Lung (tissue), 12 donors: ENCODE measurements around the gene PRR36. TPM values are rescaled to one million over a fixed set of nuclear protein-coding genes. Genes with fewer than 3 reads are reported as not detected.

ENCODE experiments used
- ATAC-seq: fragments of 200-7000 bp; cut with Tn5 transposase; one replicate; pipeline ENCODE4 v1.9.1; 2020; ENCODE audit warnings: moderate number of reproducible peaks; ENCODE audit not compliant: insufficient read depth, low FRiP score
- DNase-seq, 3 donors: peaks; one replicate each; pipeline ENCODE4 v3.0.0-alpha.2; 2013 to 2017
- H3K27ac ChIP-seq, 2 donors: one replicate each; pipeline ENCODE4 v1.5.1; 2013; ENCODE audit warnings: mild to moderate bottlenecking in 2 of 2, moderate library complexity in 2 of 2, control low read depth in 1 of 2, inconsistent platforms in 1 of 2, low read depth in 1 of 2, low read length in 1 of 2
- H3K27me3 ChIP-seq, 3 donors: one replicate each; pipeline ENCODE4 v1.5.1; 2013; ENCODE audit warnings: low read length in 2 of 3; ENCODE audit not compliant: control insufficient read depth in 3 of 3, insufficient read depth in 3 of 3
- H3K36me3 ChIP-seq, 4 donors: one replicate each; pipeline ENCODE4 v1.5.1; 2013; ENCODE audit warnings: low read length in 4 of 4, mild to moderate bottlenecking in 1 of 4, moderate library complexity in 1 of 4; ENCODE audit not compliant: control insufficient read depth in 4 of 4, insufficient read depth in 4 of 4
- H3K4me1 ChIP-seq, 5 donors: one replicate each; pipeline ENCODE4 v1.5.1; 2013; ENCODE audit warnings: low read length in 5 of 5, mild to moderate bottlenecking in 2 of 5, moderate library complexity in 1 of 5; ENCODE audit not compliant: control insufficient read depth in 5 of 5, insufficient read depth in 5 of 5
- H3K4me3 ChIP-seq: one replicate; pipeline ENCODE4 v1.5.1; 2013; ENCODE audit warnings: mild to moderate bottlenecking, control low read depth, moderate library complexity
- H3K9ac ChIP-seq, 2 donors: one replicate each; pipeline ENCODE4 v1.5.1; 2013; ENCODE audit warnings: low read length in 2 of 2, control low read depth in 1 of 2; ENCODE audit not compliant: insufficient read depth in 1 of 2
- H3K9me3 ChIP-seq, 4 donors: one replicate each; pipeline ENCODE4 v1.5.1; 2013; ENCODE audit warnings: low read length in 3 of 4, mild to moderate bottlenecking in 1 of 4, moderate library complexity in 1 of 4; ENCODE audit not compliant: control insufficient read depth in 4 of 4, insufficient read depth in 3 of 4
- CTCF ChIP-seq: IDR thresholded peaks from 2 replicates; pipeline ENCODE4 v1.5.1; 2012; ENCODE audit warnings: mild to moderate bottlenecking; ENCODE audit errors: control extremely low read depth, extremely low read depth
- WGBS, 2 donors: extraction: QIAGEN DNeasy Blood & Tissue Kit; methylation state at CpG; one replicate each; pipeline ENCODE4 v1.1.7; 2013; 5-methylcytosine and 5-hydroxymethylcytosine counted together
- polyA plus RNA-seq, 2 donors: library from polyadenylated mRNA; stranded (reverse); fragments of 200-250 nt; gene quantifications; one replicate each; pipeline ENCODE4 v1.2.1, GENCODE V29; 2013
- total RNA-seq, 2 donors: library from RNA; depleted of rRNA in 1 of 2; stranded (reverse); fragments of >200 nt in 1 of 2; gene quantifications; one replicate each; pipeline ENCODE4 v1.2.1, GENCODE V29; 2014 to 2021
- donor health status: control.
- donor health status: control.
- donor health status: Bipolar disorder and iron deficiency.
- donor health status: healthy.
- donor health status: DM: yes; HTN: yes; CAD: no.

Gene PRR36
- total and polyA plus RNA-seq, 4 donors = 0.30 to 3.4 (median 1.1) TPM

GRCh38 chr19:7852851-7853769 is 21.1 kb downstream of the PRR36 start:
- ATAC-seq (peak; percentile 75), DNase-seq (peak; percentile 64 to 83 (median 74))
- 33 to 35% methylated on average over 44 to 45 of the region's 45 CpGs for WGBS, 2 donors
- no peak overlapping the region for H3K27ac ChIP-seq
- H3K4me1 ChIP-seq = peaks cover 0 to 9% (median 2%) of the 10 kb centered on the region in 5 donors
- H3K9me3 ChIP-seq = no peaks in the 10 kb centered on the region
- H3K27me3 ChIP-seq = no peaks in the 10 kb centered on the region
- H3K9ac ChIP-seq = no peak overlapping the region
- TF ChIP-seq CTCF = peak; percentile 55
- no peak overlapping the region for H3K4me3 ChIP-seq
- peaks cover 0 to 7% (median 2%) of the 10 kb centered on the region in 4 donors for H3K36me3 ChIP-seq

- Histone ChIP-seq H3K27ac (no peak overlapping the region), H3K9me3 (no peaks in the 10 kb centered on the region), H3K4me3 (no peak overlapping the region), H3K4me1 (peaks cover 0 to 9% (median 0%) of the 10 kb centered on the region in 5 donors), H3K36me3 (peaks cover 0 to 6% (median 2%) of the 10 kb centered on the region in 4 donors), H3K27me3 (no peaks in the 10 kb centered on the region), H3K9ac (no peak overlapping the region)
- no peak for TF ChIP-seq CTCF
- no peak for ATAC-seq
- no peak for DNase-seq
- WGBS, 2 donors = 87 to 95% methylated on average over 26 of the region's 26 CpGs
Observed at GRCh38 chr19:7851623-7852500, 22.3 kb downstream of the PRR36 start.

GRCh38 chr19:7850945-7851622 is 23.1 kb downstream of the PRR36 start:
- peaks cover 0 to 9% (median 0%) of the 10 kb centered on the region in 5 donors for H3K4me1 ChIP-seq
- H3K36me3 ChIP-seq = peaks cover 0 to 6% (median 2%) of the 10 kb centered on the region in 4 donors
- ATAC-seq = no peak
- H3K27ac ChIP-seq = no peak overlapping the region
- no peaks in the 10 kb centered on the region for H3K27me3 ChIP-seq
- H3K4me3 ChIP-seq = no peak overlapping the region
- no peak for TF ChIP-seq CTCF
- WGBS, 2 donors = 92 to 94% methylated on average over 19 of the region's 19 CpGs
- no peaks in the 10 kb centered on the region for H3K9me3 ChIP-seq
- no peak overlapping the region for H3K9ac ChIP-seq
- DNase-seq = no peak
